ENCODE results near the gene AEN. TPM values are rescaled to one million over a fixed set of nuclear protein-coding genes. Genes with fewer than 3 reads are reported as not detected.

Gene AEN
- total and polyA plus RNA-seq, 2 of the 8 experiments (the other 6 are each of a cell fraction or from before 2014, with no cell fraction given) = 112 to 122 TPM

DNA sequence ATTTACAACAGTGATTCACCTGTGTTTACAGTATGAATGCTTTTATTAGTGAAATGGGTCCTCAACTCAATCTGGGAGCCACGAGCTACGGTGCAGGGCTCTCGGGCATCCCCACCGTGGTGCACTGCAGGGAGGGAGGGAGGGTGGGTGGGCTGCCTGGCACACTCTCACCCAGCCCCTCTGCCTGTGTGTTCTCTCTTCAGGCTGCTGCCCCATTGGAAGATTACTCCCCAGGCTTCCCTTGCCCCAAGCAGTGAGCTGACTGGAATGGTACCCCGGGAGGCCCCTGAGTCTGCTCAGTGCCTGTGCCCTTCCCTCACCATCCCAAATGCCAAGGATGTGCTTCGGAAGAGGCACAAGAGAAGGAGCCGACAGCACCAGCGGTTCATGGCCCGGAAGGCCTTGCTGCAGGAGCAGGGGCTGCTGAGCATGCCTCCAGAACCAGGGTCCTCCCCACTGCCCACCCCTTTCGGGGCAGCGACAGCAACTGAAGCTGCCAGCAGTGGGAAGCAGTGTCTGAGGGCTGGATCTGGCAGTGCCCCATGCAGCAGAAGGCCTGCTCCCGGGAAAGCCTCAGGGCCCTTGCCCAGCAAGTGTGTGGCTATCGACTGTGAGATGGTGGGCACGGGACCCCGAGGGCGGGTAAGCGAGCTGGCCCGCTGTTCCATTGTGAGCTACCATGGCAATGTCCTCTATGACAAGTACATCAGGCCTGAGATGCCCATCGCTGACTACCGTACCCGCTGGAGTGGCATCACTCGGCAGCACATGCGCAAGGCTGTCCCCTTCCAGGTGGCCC lies 5.0 kb downstream of the AEN start:
- Histone ChIP-seq H4K20me1 (replicated peaks in 1 of 2; ENCODE audit: control insufficient read depth in 1 of 2, insufficient read depth in 2 of 2, low read length in 2 of 2) (peaks cover 71 to 75% of the 10 kb centered on the region in 2 experiments), H3K27me3 (replicated peaks in 1 of 4; ENCODE audit: control insufficient read depth in 3 of 4, extremely low read depth in 1 of 4, insufficient read depth in 3 of 4, low read length in 3 of 4) (no peaks in the 10 kb centered on the region), H3K4me1 (replicated peaks in 1 of 4; ENCODE audit: control insufficient read depth in 3 of 4, insufficient read depth in 4 of 4, low read length in 3 of 4) (peaks cover 10 to 23% (median 13%) of the 10 kb centered on the region in 4 experiments), H3K9ac (replicated peaks in 1 of 4; ENCODE audit: extremely low read depth in 1 of 4, low read depth in 3 of 4, low read length in 3 of 4) (no peak overlapping the region; a peak in 1 of 7 replicates), H3K4me2 (ENCODE audit: insufficient read depth in 1 of 2, low read depth in 2 of 2, low read length in 2 of 2) (no peak overlapping the region; a peak in 2 of 4 replicates), H3K27ac (ENCODE audit: low read depth, low read length) (no peak overlapping the region), H3K79me2 (ENCODE audit: control insufficient read depth in 1 of 2, insufficient read depth in 2 of 2, low read length in 2 of 2) (peaks cover 63 to 87% of the 10 kb centered on the region in 2 experiments), H4K8ac (ENCODE audit: extremely low read depth, insufficient read depth, low read length) (no peak overlapping the region), H2BK15ac (ENCODE audit: low read length) (no peak overlapping the region), H2AK5ac (ENCODE audit: low read depth, low read length) (no peak overlapping the region), H3K9me3 (ENCODE audit: insufficient read depth in 2 of 2, low read depth in 1 of 2, low read length in 1 of 2) (no peaks in the 10 kb centered on the region), H3K23me2 (ENCODE audit: low read depth, low read length) (peaks cover 14% of the 10 kb centered on the region), H2BK120ac (replicated peaks; ENCODE audit: low read depth, low read length) (no peak overlapping the region), H3K56ac (replicated peaks; ENCODE audit: insufficient read length, low read depth, low read length) (no peak overlapping the region), H3K14ac (ENCODE audit: insufficient read length) (no peak overlapping the region), H2BK20ac (ENCODE audit: low read length) (no peak overlapping the region), H4K91ac (replicated peaks; ENCODE audit: insufficient read length, low read length) (no peak overlapping the region), H3K4me3 (ENCODE audit: extremely low read depth in 1 of 4, insufficient read depth in 2 of 4, low read depth in 3 of 4, low read length in 4 of 4) (no peak overlapping the region), H3K79me1 (ENCODE audit: low read depth, low read length) (peaks cover 26% of the 10 kb centered on the region; the same call in 1 of the 2 replicates), H3K4ac (replicated peaks; ENCODE audit: insufficient read length, low read depth, low read length) (no peak overlapping the region), H3K23ac (ENCODE audit: insufficient read length) (no peak overlapping the region), H2BK12ac (ENCODE audit: low read depth, low read length) (no peak overlapping the region), H2BK5ac (ENCODE audit: low read depth, low read length) (no peak overlapping the region), H3K36me3 (ENCODE audit: control insufficient read depth in 2 of 4, insufficient read depth in 4 of 4, low read length in 3 of 4) (peaks cover 43 to 70% (median 60%) of the 10 kb centered on the region in 4 experiments), H4K5ac (ENCODE audit: insufficient read length, low read depth, low read length) (no peak overlapping the region), H2AFZ (ENCODE audit: low read length) (no peak overlapping the region), H3K18ac (ENCODE audit: extremely low read depth, low read length) (no peak overlapping the region)
- ChIA-PET POLR2A (ENCODE audit: partially characterized antibody) (interaction anchor here (0.8 to 7.5 kb wide), 7 partner anchors 8 to 90 kb away, joined by 3 to 61 read pairs (median 20); partner anchors contain the start of gene ISG20), CTCF (ENCODE audit: partially characterized antibody) (interaction anchor here (0.7 to 1.2 kb wide), 5 partner anchors 12 to 172 kb away, joined by 3 to 5 read pairs (median 4); partner anchors contain the start of gene ISG20)
- FAIRE-seq (no peak), DNase-seq (ENCODE audit: low read depth in 1 of 2, low spot score in 2 of 2) (no peak)
- 96% methylated on average over 17 of the region's 23 CpGs; no CpG with 5 or more reads in 1 of the 2 experiments for WGBS, 2 experiments (ENCODE audit: extremely low coverage in 1 of 2, insufficient coverage in 1 of 2, insufficient read length in 1 of 2, insufficient replicate concordance in 2 of 2, low coverage in 1 of 2, low lambda C conversion rate in 2 of 2, missing lambda C conversion rate in 1 of 2)
- TF ChIP-seq KDM4A (IDR thresholded peaks at IDR 0.05; ENCODE audit: low read depth, low read length, severe bottlenecking) = no peak
- peak; percentile 19 to 47; a peak in 2 of 3 replicates for TF ChIP-seq POLR2A (IDR thresholded peaks at IDR 0.05; ENCODE audit: control extremely low read depth in 1 of 2, low read depth in 2 of 2, low read length in 2 of 2)
- TF ChIP-seq HDAC6 (IDR thresholded peaks at IDR 0.05; ENCODE audit: low read depth, low read length) = no peak
- TF ChIP-seq SAP30 (IDR thresholded peaks at IDR 0.05; ENCODE audit: insufficient read depth, insufficient replicate concordance, low read length) = no peak
- peak; percentile 63; the same call in 1 of the 2 replicates for TF ChIP-seq POLR2AphosphoS5 (IDR thresholded peaks at IDR 0.05; ENCODE audit: low read depth, low read length)
- TF ChIP-seq EZH2 (IDR thresholded peaks at IDR 0.05; ENCODE audit: low read depth, low read length, severe bottlenecking) = no peak
- no peak for TF ChIP-seq SRF (IDR thresholded peaks at IDR 0.05; ENCODE audit: low read depth, low read length)
